Trophoblast cell (in vitro differentiated cells and primary cell): ENCODE data around the gene MYO7B.

ENCODE experiments used
- DNase-seq, 2 donors: peaks; one replicate each; pipeline ENCODE4 v3.0.0-alpha.2; 2016
- H2AFZ ChIP-seq: 2 replicates; pipeline ENCODE4 v1.6.1; 2013; ENCODE audit warnings: low read length, moderate library complexity, mild to moderate bottlenecking; ENCODE audit not compliant: insufficient read depth, poor library complexity
- H2AK5ac ChIP-seq: 2 replicates; pipeline ENCODE4 v1.6.1; 2013; ENCODE audit warnings: mild to moderate bottlenecking, low read length
- H2BK120ac ChIP-seq: 2 replicates; pipeline ENCODE4 v1.6.1; 2013; ENCODE audit warnings: low read length, mild to moderate bottlenecking, moderate library complexity; ENCODE audit not compliant: insufficient read depth, poor library complexity
- H2BK12ac ChIP-seq: 2 replicates; pipeline ENCODE4 v1.6.1; 2013; ENCODE audit warnings: mild to moderate bottlenecking, low read length, moderate library complexity
- H2BK5ac ChIP-seq: 2 replicates; pipeline ENCODE4 v1.6.1; 2013; ENCODE audit warnings: low read length, low read depth, moderate library complexity, mild to moderate bottlenecking; ENCODE audit not compliant: poor library complexity
- H3K14ac ChIP-seq: 2 replicates; pipeline ENCODE4 v1.6.1; 2013; ENCODE audit warnings: mild to moderate bottlenecking, low read length
- H3K18ac ChIP-seq: 2 replicates; pipeline ENCODE4 v1.6.1; 2013; ENCODE audit warnings: mild to moderate bottlenecking, low read length
- H3K23ac ChIP-seq: 2 replicates; pipeline ENCODE4 v1.6.1; 2013; ENCODE audit warnings: low read length
- H3K27ac ChIP-seq: 2 replicates; pipeline ENCODE4 v1.5.1; 2013; ENCODE audit warnings: low read depth, mild to moderate bottlenecking, inconsistent platforms, low read length, moderate library complexity
- H3K27me3 ChIP-seq: 2 replicates; pipeline ENCODE4 v1.6.1; 2013; ENCODE audit warnings: inconsistent platforms, mild to moderate bottlenecking, low read length, moderate library complexity; ENCODE audit not compliant: insufficient read depth
- H3K36me3 ChIP-seq, 2 experiments: 1 replicate in 1 of 2; 2 replicates in 1 of 2; pipeline ENCODE4 v1.6.1; 2013; ENCODE audit warnings: low read length in 2 of 2, mild to moderate bottlenecking in 2 of 2, moderate library complexity in 1 of 2; ENCODE audit not compliant: insufficient read depth in 2 of 2, control insufficient read depth in 1 of 2
- H3K4ac ChIP-seq: 2 replicates; pipeline ENCODE4 v1.6.1; 2013; ENCODE audit warnings: low read depth, mild to moderate bottlenecking, low read length, moderate library complexity
- H3K4me1 ChIP-seq, 2 experiments: 1 replicate in 1 of 2; 2 replicates in 1 of 2; pipeline ENCODE4 v1.6.1; 2013; ENCODE audit warnings: low read length in 2 of 2, mild to moderate bottlenecking in 2 of 2, moderate library complexity in 1 of 2; ENCODE audit not compliant: insufficient read depth in 2 of 2, control insufficient read depth in 1 of 2
- H3K4me2 ChIP-seq: 2 replicates; pipeline ENCODE4 v1.6.1; 2013; ENCODE audit warnings: inconsistent platforms, mild to moderate bottlenecking, low read length, moderate library complexity
- H3K4me3 ChIP-seq: 2 replicates; pipeline ENCODE4 v1.5.1; 2013; ENCODE audit warnings: mild to moderate bottlenecking, low read depth, low read length, inconsistent platforms
- H3K79me1 ChIP-seq: one replicate; pipeline ENCODE4 v1.6.1; 2013; ENCODE audit warnings: low read length
- H3K79me2 ChIP-seq: 2 replicates; pipeline ENCODE4 v1.6.1; 2013; ENCODE audit warnings: low read length, mild to moderate bottlenecking; ENCODE audit not compliant: control insufficient read depth, insufficient read depth, poor library complexity
- H3K9ac ChIP-seq: 2 replicates; pipeline ENCODE4 v1.6.1; 2013; ENCODE audit warnings: mild to moderate bottlenecking, low read length
- H3K9me3 ChIP-seq: 2 replicates; pipeline ENCODE4 v1.6.1; 2013; ENCODE audit warnings: low read depth, mild to moderate bottlenecking, control low read depth, inconsistent platforms, low read length; ENCODE audit not compliant: insufficient read depth
- H4K12ac ChIP-seq: 2 replicates; pipeline ENCODE4 v1.6.1; 2013; ENCODE audit warnings: low read depth, mild to moderate bottlenecking, low read length, moderate library complexity
- H4K8ac ChIP-seq: 2 replicates; pipeline ENCODE4 v1.6.1; 2013; ENCODE audit warnings: low read depth, mild to moderate bottlenecking, low read length, moderate library complexity
- H4K91ac ChIP-seq: one replicate; pipeline ENCODE4 v1.6.1; 2013; ENCODE audit warnings: low read depth, mild to moderate bottlenecking, low read length, moderate library complexity
- WGBS: extraction: QIAGEN DNeasy Blood & Tissue Kit; methylation state at CpG from one replicate; pipeline ENCODE4 v1.1.7; 2013; ENCODE audit warnings: missing lambda C conversion rate; ENCODE audit not compliant: insufficient read length, insufficient coverage; ENCODE audit errors: extremely low coverage; 5-methylcytosine and 5-hydroxymethylcytosine counted together

MYO7B gene

DNA sequence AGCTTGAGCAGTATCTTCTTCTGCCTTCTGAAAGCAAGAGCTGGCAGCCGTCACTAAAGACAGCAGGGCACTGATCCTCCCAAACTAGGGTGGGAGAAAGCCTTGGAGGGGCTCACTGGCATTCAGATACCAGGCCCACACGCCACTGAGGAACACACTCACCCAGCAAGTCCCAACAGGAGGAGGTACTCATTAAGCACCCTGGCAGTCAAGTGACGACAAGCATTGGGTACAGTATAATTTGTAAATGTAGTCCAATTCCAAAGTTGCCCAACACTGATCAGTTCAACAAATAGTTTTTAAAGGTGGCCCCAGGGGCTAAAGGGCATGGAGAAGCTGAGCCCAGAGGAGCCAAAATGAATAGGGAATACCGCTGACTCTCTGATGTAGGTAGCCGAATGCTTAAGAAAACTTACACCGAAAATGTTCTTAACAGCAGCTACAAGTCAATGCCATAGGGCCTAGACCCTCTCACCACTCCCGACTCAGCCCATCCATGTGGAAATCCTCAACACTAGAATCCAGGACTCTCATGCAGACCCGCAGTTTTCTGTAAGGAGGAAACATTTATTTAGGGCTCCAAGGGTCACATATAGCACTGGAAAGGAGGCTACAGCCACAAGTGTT, 129.9 kb downstream of the MYO7B start:
- Histone ChIP-seq H3K27ac (no peak overlapping the region), H3K18ac (no peak overlapping the region), H4K91ac (no peak overlapping the region), H2AFZ (no peak overlapping the region), H3K9ac (no peak overlapping the region), H4K12ac (no peak overlapping the region), H3K79me1 (peaks cover 18% of the 10 kb centered on the region), H3K4me1 (peaks cover 25 to 38% of the 10 kb centered on the region in 2 experiments), H4K8ac (no peak overlapping the region), H3K4me3 (no peak overlapping the region), H2AK5ac (no peak overlapping the region), H3K79me2 (peaks cover 4% of the 10 kb centered on the region), H3K4me2 (no peak overlapping the region), H3K14ac (no peak overlapping the region), H3K36me3 (no peaks in the 10 kb centered on the region), H2BK120ac (no peak overlapping the region), H3K4ac (no peak overlapping the region), H3K27me3 (peaks cover 5% of the 10 kb centered on the region), H2BK5ac (no peak overlapping the region), H2BK12ac (no peak overlapping the region), H3K23ac (no peak overlapping the region), H3K9me3 (peaks cover 2% of the 10 kb centered on the region)
- DNase-seq, result no peak
- no CpG with 5 or more reads among the region's 8 CpGs for WGBS

DNA sequence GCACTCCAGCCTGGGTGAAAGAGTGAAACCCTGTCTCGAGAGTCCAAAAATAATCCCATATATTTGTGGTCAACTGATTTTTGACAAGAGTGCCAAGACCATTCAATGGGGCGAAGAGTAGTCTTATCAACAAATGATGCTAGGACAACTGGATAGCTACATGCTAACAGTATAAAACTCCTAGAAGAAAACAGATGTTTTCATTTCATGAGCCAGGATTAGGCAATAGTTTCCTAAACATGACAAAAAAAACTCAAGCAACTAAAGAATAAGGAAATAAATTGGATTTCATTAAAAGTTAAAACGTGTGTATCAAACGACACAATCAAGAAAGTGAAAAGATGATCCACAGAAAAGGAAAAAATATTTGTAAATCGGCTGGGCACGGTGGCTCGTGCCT, 133.6 kb downstream of the MYO7B start:
- no peak overlapping the region for H4K12ac ChIP-seq
- no peak overlapping the region for H3K23ac ChIP-seq
- no CpG with 5 or more reads among the region's 7 CpGs for whole genome bisulfite sequencing
- H3K79me2 ChIP-seq, result no peaks in the 10 kb centered on the region
- H2BK12ac ChIP-seq, result no peak overlapping the region
- no peak overlapping the region for H3K18ac ChIP-seq
- peaks cover 0 to 9% of the 10 kb centered on the region in 2 experiments for H3K4me1 ChIP-seq
- no peak overlapping the region for H2BK120ac ChIP-seq
- peaks cover 4% of the 10 kb centered on the region for H3K9me3 ChIP-seq
- H3K4ac ChIP-seq, result no peak overlapping the region
- no peak for DNase-seq
- no peak overlapping the region for H3K14ac ChIP-seq
- no peak overlapping the region for H4K91ac ChIP-seq
- no peak overlapping the region for H2AFZ ChIP-seq
- no peak overlapping the region for H2BK5ac ChIP-seq
- H3K4me2 ChIP-seq, result no peak overlapping the region
- no peak overlapping the region for H3K9ac ChIP-seq
- H3K4me3 ChIP-seq, result no peak overlapping the region
- H3K79me1 ChIP-seq, result peaks cover 2% of the 10 kb centered on the region
- no peak overlapping the region for H4K8ac ChIP-seq
- no peaks in the 10 kb centered on the region for H3K36me3 ChIP-seq
- H2AK5ac ChIP-seq, result no peak overlapping the region
- H3K27me3 ChIP-seq, result peaks cover 5% of the 10 kb centered on the region
- no peak overlapping the region for H3K27ac ChIP-seq

DNA sequence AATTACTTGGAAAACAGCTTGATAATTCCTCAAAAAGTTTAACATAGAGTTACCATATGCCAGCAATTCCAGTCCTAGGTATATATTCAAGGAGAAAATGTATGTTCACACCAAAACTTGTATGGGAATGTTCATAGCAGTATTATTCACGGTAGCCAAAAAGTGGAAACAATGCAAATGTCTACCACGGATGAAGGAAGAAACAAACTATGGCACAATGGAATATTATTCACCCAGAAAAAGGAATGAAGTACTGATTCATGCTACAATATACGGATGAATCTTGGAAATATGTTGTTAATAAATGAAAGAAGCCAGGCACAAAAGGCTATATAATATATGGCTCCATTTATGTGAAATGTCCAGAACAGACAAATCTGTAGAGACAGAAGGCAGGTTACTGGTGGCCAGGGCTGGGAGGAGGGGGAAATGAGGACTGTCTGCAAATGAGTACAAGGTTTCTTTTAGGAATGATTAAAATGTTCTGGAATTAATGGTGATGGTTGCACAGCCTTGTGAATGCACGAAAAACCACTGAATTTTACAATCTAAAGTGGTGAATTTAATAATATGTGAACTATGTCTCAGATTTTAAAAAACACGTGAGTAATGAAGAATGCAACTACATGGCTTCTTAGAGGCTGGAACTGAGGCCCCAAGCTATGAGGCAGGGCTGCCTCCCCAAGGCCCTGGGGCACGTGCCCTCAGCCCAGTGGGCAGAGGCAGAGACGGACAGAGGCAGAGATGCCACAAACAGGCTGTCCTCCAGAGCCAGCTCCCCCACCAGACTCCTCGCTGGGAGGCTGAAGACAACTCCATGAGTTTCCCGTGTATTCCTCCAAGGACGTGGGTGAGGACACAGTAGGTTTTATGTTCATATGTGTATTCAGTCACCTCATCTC, 134.8 kb downstream of the MYO7B start:
- H2AFZ ChIP-seq, result no peak overlapping the region
- no peak overlapping the region for H3K4ac ChIP-seq
- no peak overlapping the region for H2BK12ac ChIP-seq
- H2BK5ac ChIP-seq, result no peak overlapping the region
- H2AK5ac ChIP-seq, result no peak overlapping the region
- H4K91ac ChIP-seq, result no peak overlapping the region
- no peak overlapping the region for H4K12ac ChIP-seq
- WGBS, result no CpG with 5 or more reads among the region's 10 CpGs
- no peak overlapping the region for H3K23ac ChIP-seq
- no peak overlapping the region for H3K27ac ChIP-seq
- H3K36me3 ChIP-seq, result no peaks in the 10 kb centered on the region
- H3K9ac ChIP-seq, result no peak overlapping the region
- no peak for DNase-seq
- no peak overlapping the region for H3K4me3 ChIP-seq
- H3K9me3 ChIP-seq, result peaks cover 2% of the 10 kb centered on the region
- peaks cover 5 to 8% of the 10 kb centered on the region in 2 experiments for H3K4me1 ChIP-seq
- peaks cover 5% of the 10 kb centered on the region for H3K79me1 ChIP-seq
- peaks cover 3% of the 10 kb centered on the region for H3K79me2 ChIP-seq
- no peak overlapping the region for H3K18ac ChIP-seq
- no peak overlapping the region for H2BK120ac ChIP-seq
- no peak overlapping the region for H4K8ac ChIP-seq
- H3K27me3 ChIP-seq, result peaks cover 4% of the 10 kb centered on the region
- H3K14ac ChIP-seq, result no peak overlapping the region
- no peak overlapping the region for H3K4me2 ChIP-seq

DNA sequence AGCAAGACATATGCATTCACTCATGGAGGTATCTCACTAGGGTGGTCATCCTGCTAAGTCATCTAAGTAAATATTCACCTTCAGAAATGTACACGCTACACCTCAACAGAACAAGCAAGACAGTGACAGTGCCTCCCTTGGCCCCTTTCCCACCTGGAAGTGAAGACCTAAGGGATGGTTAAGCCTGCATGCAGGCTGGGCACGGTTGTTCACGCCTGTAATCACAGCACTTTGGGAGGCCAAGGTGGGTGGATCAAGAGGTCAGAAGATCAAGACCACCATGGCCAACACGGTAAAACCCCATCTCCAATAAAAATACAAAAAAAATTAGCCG, 135.4 kb downstream of the MYO7B start:
- no peak overlapping the region for H2AK5ac ChIP-seq
- WGBS, result no CpG with 5 or more reads among the region's 5 CpGs

More for the DNA sequence above, 135.4 kb downstream of the MYO7B start:
- Histone ChIP-seq H3K27me3 (peaks cover 4% of the 10 kb centered on the region), H3K18ac (no peak overlapping the region), H3K36me3 (no peaks in the 10 kb centered on the region), H4K12ac (no peak overlapping the region), H3K23ac (no peak overlapping the region), H4K8ac (no peak overlapping the region), H3K79me2 (peaks cover 3% of the 10 kb centered on the region), H3K14ac (no peak overlapping the region), H2BK120ac (no peak overlapping the region), H3K9me3 (peaks cover 2% of the 10 kb centered on the region), H2BK12ac (no peak overlapping the region), H2BK5ac (no peak overlapping the region), H3K27ac (no peak overlapping the region), H3K4ac (no peak overlapping the region), H3K4me3 (no peak overlapping the region), H4K91ac (no peak overlapping the region), H3K4me1 (peaks cover 6 to 8% of the 10 kb centered on the region in 2 experiments), H3K79me1 (peaks cover 5% of the 10 kb centered on the region), H3K4me2 (no peak overlapping the region), H2AFZ (no peak overlapping the region), H3K9ac (no peak overlapping the region)
- DNase-seq, result no peak
